ENCODE data around the gene ZNF526.

Gene ZNF526

GRCh38 chr19:42239544-42240220 is 19.6 kb downstream of the ZNF526 start (continued):
- TF ChIP-seq PATZ1 (CRISPR knock-in tag; IDR thresholded peaks at IDR 0.05; ENCODE audit: borderline replicate concordance), result no peak
- TF ChIP-seq CREB5 (CRISPR knock-in tag; IDR thresholded peaks at IDR 0.05; ENCODE audit: low read depth), result no peak
- no peak for TF ChIP-seq PPARA (CRISPR knock-in tag; IDR thresholded peaks at IDR 0.05; ENCODE audit: borderline replicate concordance)
- no peak for TF ChIP-seq ESRRG (CRISPR knock-in tag; IDR thresholded peaks at IDR 0.05)

GRCh38 chr19:42241279-42241678 is 21.2 kb downstream of the ZNF526 start:
- TF ChIP-seq ZFP3 (CRISPR knock-in tag; IDR thresholded peaks at IDR 0.05) (no peak), ESRRG (CRISPR knock-in tag; IDR thresholded peaks at IDR 0.05) (no peak), ZFP30 (CRISPR knock-in tag; IDR thresholded peaks at IDR 0.05) (no peak), PATZ1 (CRISPR knock-in tag; IDR thresholded peaks at IDR 0.05; ENCODE audit: borderline replicate concordance) (no peak), CSRNP3 (CRISPR knock-in tag; IDR thresholded peaks at IDR 0.05) (no peak), ZNF70 (CRISPR knock-in tag; IDR thresholded peaks at IDR 0.05) (no peak)
- ATAC-seq, result no peak

- TF ChIP-seq ZFP3 (CRISPR knock-in tag; IDR thresholded peaks at IDR 0.05) (no peak), ISL1 (CRISPR knock-in tag; IDR thresholded peaks at IDR 0.05) (no peak), ESRRG (CRISPR knock-in tag; IDR thresholded peaks at IDR 0.05) (no peak), TOX (CRISPR knock-in tag; IDR thresholded peaks at IDR 0.05; ENCODE audit: borderline replicate concordance) (no peak), OSR1 (CRISPR knock-in tag; IDR thresholded peaks at IDR 0.05) (no peak), ZNF8 (CRISPR knock-in tag; IDR thresholded peaks at IDR 0.05) (no peak), CSDC2 (CRISPR knock-in tag; IDR thresholded peaks at IDR 0.05) (no peak), ARNTL (CRISPR knock-in tag; IDR thresholded peaks at IDR 0.05; ENCODE audit: borderline replicate concordance, low read depth) (no peak), RARB (CRISPR knock-in tag; IDR thresholded peaks at IDR 0.05) (no peak)
- ATAC-seq, result no peak
These were observed 22.0 kb downstream of the ZNF526 start for GRCh38 chr19:42242069-42242511.

- ATAC-seq, result peak; percentile 87
These were observed 22.6 kb downstream of the ZNF526 start, which contains the start of gene GSK3A for GRCh38 chr19:42242512-42243409. TSS of gene GSK3A (minus strand) at chr19:42242602. CDS start at chr19:42242465, 137 bp downstream.

More at GRCh38 chr19:42242512-42243409, 22.6 kb downstream of the ZNF526 start, which contains the start of gene GSK3A:
- no peak for TF ChIP-seq CSDC2 (CRISPR knock-in tag; IDR thresholded peaks at IDR 0.05)
- no peak for TF ChIP-seq ZNF70 (CRISPR knock-in tag; IDR thresholded peaks at IDR 0.05)
- TF ChIP-seq OSR1 (CRISPR knock-in tag; IDR thresholded peaks at IDR 0.05), result no peak
- TF ChIP-seq CREB5 (CRISPR knock-in tag; IDR thresholded peaks at IDR 0.05; ENCODE audit: low read depth), result no peak
- peak; percentile 36 for TF ChIP-seq TSHZ2 (CRISPR knock-in tag; IDR thresholded peaks at IDR 0.05)
- TF ChIP-seq PATZ1 (CRISPR knock-in tag; IDR thresholded peaks at IDR 0.05; ENCODE audit: borderline replicate concordance), result no peak
- no peak for TF ChIP-seq ZC3H10 (CRISPR knock-in tag; IDR thresholded peaks at IDR 0.05)
- TF ChIP-seq ZNF565 (CRISPR knock-in tag; conservative IDR thresholded peaks at IDR 0.05; ENCODE audit: low read depth), result no peak
- TF ChIP-seq ZFP3 (CRISPR knock-in tag; IDR thresholded peaks at IDR 0.05), result 0 out of 2 replicates have a peak, but pooled peaks have one; percentile 34

Measured in SK-N-SH treated with all-trans-retinoic acid at 6 μM for 48 hours (cell line).